ENCODE data around the gene PTPN5. TPM values are rescaled to one million over a fixed set of nuclear protein-coding genes. Genes with fewer than 3 reads are reported as not detected.
A peak's percentile ranks its signal among the peaks of the same experiment; 100 is the strongest.

Gene PTPN5
- total and polyA plus RNA-seq, 9 donors = 0.43 to 9.5 (median 1.5) TPM

- WGBS, 3 donors = 87 to 90% (median 90%) methylated on average over 7 of the region's 7 CpGs
- Histone ChIP-seq H3K9me3 (no peaks in the 10 kb centered on the region), H3K4me3 (no peak overlapping the region), H3K27me3 (no peaks in the 10 kb centered on the region), H3K4me1 (ENCODE audit: insufficient read depth) (peaks cover 25% of the 10 kb centered on the region), H3K36me3 (no peaks in the 10 kb centered on the region), H3K27ac (peak overlapping the region; percentile 100)
- DNase-seq = no peak
- TF ChIP-seq POLR2A (IDR thresholded peaks at IDR 0.05) (no peak), EP300 (IDR thresholded peaks at IDR 0.05) (no peak), CTCF (IDR thresholded peaks at IDR 0.05) (no peak)
- intact Hi-C loops (cut with DNase I) = loop anchor here in 2 of 4 donors (2.0 to 10.0 kb wide), 2 partner anchors 20 to 66 kb away; partner anchors contain the start of gene SPTY2D1 (in 1 of the 2)
Measured at GRCh38 chr11:18700872-18701271, 90.7 kb downstream of the PTPN5 start.

- no peak overlapping the region for H3K4me3 ChIP-seq
Measured at GRCh38 chr11:18700375-18700774, 91.2 kb downstream of the PTPN5 start.

GRCh38 chr11:18699848-18700261 is 91.7 kb downstream of the PTPN5 start:
- H3K36me3 ChIP-seq = no peaks in the 10 kb centered on the region
- TF ChIP-seq CTCF (IDR thresholded peaks at IDR 0.05) (no peak), POLR2A (IDR thresholded peaks at IDR 0.05) (no peak), EP300 (IDR thresholded peaks at IDR 0.05) (no peak)
- DNase-seq = peak; percentile 63 to 78 (median 72)
- peak overlapping the region; percentile 100 for H3K27ac ChIP-seq
- H3K9me3 ChIP-seq = no peaks in the 10 kb centered on the region
- peaks cover 20% of the 10 kb centered on the region for H3K4me1 ChIP-seq (ENCODE audit: insufficient read depth)
- peak overlapping the region; percentile 95 for H3K4me3 ChIP-seq
- intact Hi-C loops (cut with DNase I) = loop anchor here in 2 of 4 donors (2.0 to 10.0 kb wide), 3 partner anchors 21 to 305 kb away; partner anchors contain the start of genes LDHA (in 1 of the 2) and SPTY2D1 (in 1 of the 2)
- WGBS, 3 donors = 3 to 8% (median 6%) methylated on average over 3 of the region's 3 CpGs
- H3K27me3 ChIP-seq = no peaks in the 10 kb centered on the region

More at GRCh38 chr11:18700375-18700774, 91.2 kb downstream of the PTPN5 start:
- peak; percentile 37 to 63 (median 52) for DNase-seq
- Histone ChIP-seq H3K36me3 (no peaks in the 10 kb centered on the region), H3K4me1 (ENCODE audit: insufficient read depth) (peaks cover 23% of the 10 kb centered on the region), H3K27me3 (no peaks in the 10 kb centered on the region), H3K27ac (peak overlapping the region; percentile 100), H3K9me3 (no peaks in the 10 kb centered on the region)
- no peak for TF ChIP-seq CTCF (IDR thresholded peaks at IDR 0.05)
- TF ChIP-seq POLR2A (IDR thresholded peaks at IDR 0.05) = no peak
- no peak for TF ChIP-seq EP300 (IDR thresholded peaks at IDR 0.05)
- 21 to 37% (median 27%) methylated on average over 1 of the region's 1 CpG for WGBS, 3 donors
- intact Hi-C loops (cut with DNase I) = loop anchor here in 2 of 4 donors (2.0 to 10.0 kb wide), 2 partner anchors 20 to 66 kb away; partner anchors contain the start of gene SPTY2D1 (in 1 of the 2)

- peaks cover 20% of the 10 kb centered on the region for H3K4me1 ChIP-seq (ENCODE audit: insufficient read depth)
- peak overlapping the region; percentile 95 for H3K4me3 ChIP-seq
- H3K27ac ChIP-seq = peak overlapping the region; percentile 100
- H3K36me3 ChIP-seq = no peaks in the 10 kb centered on the region
- intact Hi-C loops (cut with DNase I) = loop anchor here in 1 of 4 donors (10.0 kb wide), 1 partner anchor 304 kb away; the partner anchor contains the start of gene LDHA
- 1 to 3% (median 2%) methylated on average over 9 of the region's 9 CpGs for WGBS, 3 donors
- no peaks in the 10 kb centered on the region for H3K9me3 ChIP-seq
- no peak for TF ChIP-seq CTCF (IDR thresholded peaks at IDR 0.05)
- TF ChIP-seq POLR2A (IDR thresholded peaks at IDR 0.05) = peak; percentile 0
- DNase-seq = no peak
- no peaks in the 10 kb centered on the region for H3K27me3 ChIP-seq
Measured at GRCh38 chr11:18699269-18699596, 92.4 kb downstream of the PTPN5 start.

Measured in ovary (tissue), 9 donors.